Measurements from ENCODE around the gene MAPK8IP2.

DNA sequence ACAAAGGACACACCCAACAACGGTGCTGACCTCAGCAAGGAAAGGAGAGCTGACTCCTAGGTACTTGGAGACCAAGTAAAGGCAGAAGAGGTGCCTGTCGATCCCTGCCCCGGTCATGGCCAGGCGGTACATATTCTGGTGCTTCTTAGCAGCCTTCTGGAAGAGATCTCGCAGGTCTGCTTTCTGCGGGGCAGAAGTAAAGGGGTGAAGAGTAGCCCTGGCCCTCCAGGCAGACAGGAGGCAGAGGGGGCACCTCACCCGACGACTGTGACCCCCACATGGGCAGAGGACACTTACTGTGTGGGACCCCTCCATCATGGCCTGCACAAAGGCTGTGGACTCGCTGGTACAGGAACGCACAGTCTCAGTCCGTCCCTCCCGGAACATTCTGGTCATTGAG, 29.7 kb upstream of the MAPK8IP2 start:
- no peak for TF ChIP-seq BCL3 (IDR thresholded peaks at IDR 0.05)
- no peak for TF ChIP-seq CTCF (IDR thresholded peaks at IDR 0.05)
- TF ChIP-seq POLR2A (IDR thresholded peaks at IDR 0.05; ENCODE audit: low read length) = no peak
- no peak for TF ChIP-seq SMC3 (IDR thresholded peaks at IDR 0.05)
- no peak for TF ChIP-seq HEYL (CRISPR knock-in tag; IDR thresholded peaks at IDR 0.05)
- no peak for TF ChIP-seq RARB (CRISPR knock-in tag; IDR thresholded peaks at IDR 0.05)
- no peak for TF ChIP-seq POLR2AphosphoS2 (conservative IDR thresholded peaks at IDR 0.05; ENCODE audit: low read length)
- no peak for TF ChIP-seq MYC (IDR thresholded peaks at IDR 0.05; ENCODE audit: borderline replicate concordance, low read length)
- TF ChIP-seq, protein P1, sequence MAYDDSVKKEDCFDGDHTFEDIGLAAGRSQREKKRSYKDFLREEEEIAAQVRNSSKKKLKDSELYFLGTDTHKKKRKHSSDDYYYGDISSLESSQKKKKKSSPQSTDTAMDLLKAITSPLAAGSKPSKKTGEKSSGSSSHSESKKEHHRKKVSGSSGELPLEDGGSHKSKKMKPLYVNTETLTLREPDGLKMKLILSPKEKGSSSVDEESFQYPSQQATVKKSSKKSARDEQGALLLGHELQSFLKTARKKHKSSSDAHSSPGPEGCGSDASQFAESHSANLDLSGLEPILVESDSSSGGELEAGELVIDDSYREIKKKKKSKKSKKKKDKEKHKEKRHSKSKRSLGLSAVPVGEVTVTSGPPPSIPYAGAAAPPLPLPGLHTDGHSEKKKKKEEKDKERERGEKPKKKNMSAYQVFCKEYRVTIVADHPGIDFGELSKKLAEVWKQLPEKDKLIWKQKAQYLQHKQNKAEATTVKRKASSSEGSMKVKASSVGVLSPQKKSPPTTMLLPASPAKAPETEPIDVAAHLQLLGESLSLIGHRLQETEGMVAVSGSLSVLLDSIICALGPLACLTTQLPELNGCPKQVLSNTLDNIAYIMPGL (CRISPR knock-in tag; IDR thresholded peaks at IDR 0.05; ENCODE audit: borderline replicate concordance) = no peak
